GM12878 (cell line): ENCODE results near the gene SCN4A. TPM values are rescaled to one million over a fixed set of nuclear protein-coding genes. Genes with fewer than 3 reads are reported as not detected.

ENCODE experiments used
- ATAC-seq: fragments of 200-7000 bp; cut with Tn5 transposase; 3 replicates; pipeline ENCODE4 v1.9.1; 2020; ENCODE audit warnings: mild to moderate bottlenecking, moderate library complexity
- BruUV-seq: library from RNA; stranded (reverse); fragments of 400-500 nt; replicated peaks from 2 replicates; lab custom pipeline; 2021; lab: Mats Ljungman, UMichigan
- CTCF ChIA-PET: fragments of 300-600 bp; sonication (Branson Sonifier 250); formaldehyde crosslinking; extraction: SDS; loops from one replicate; lab custom pipeline; 2021; ENCODE audit warnings: inconsistent platforms; lab: Yijun Ruan, JAX
- POLR2A ChIA-PET: fragments of 350-600 bp; formaldehyde crosslinking; extraction: SDS; loops from one replicate; lab custom pipeline; 2021; ENCODE audit warnings: inconsistent platforms; lab: Charles Lee
- RAD21 ChIA-PET: fragments of 300-600 bp; sonication (Branson Sonifier 250); formaldehyde crosslinking; loops from one replicate; lab custom pipeline; 2023; ENCODE audit warnings: antibody characterized with exemption; ENCODE audit not compliant: unreplicated experiment; lab: Charles Lee
- SMC1A ChIA-PET: fragments of 300-600 bp; sonication (Branson Sonifier 250); formaldehyde crosslinking; loops from one replicate; lab custom pipeline; 2023; ENCODE audit not compliant: unreplicated experiment, uncharacterized antibody; lab: Charles Lee
- DNase-seq: peaks from one replicate; pipeline ENCODE4 v3.0.0-alpha.2; 2011; ENCODE audit warnings: low read depth, low spot score
- FAIRE-seq: peaks from 3 replicates; lab custom pipeline; 2011; peaks lifted over from hg19 to GRCh38; lab: Jason Lieb, UNC
- H2AFZ ChIP-seq: 2 replicates; pipeline ENCODE4 v1.6.0; 2011; ENCODE audit warnings: low read depth, low read length, control low read depth; ENCODE audit not compliant: control insufficient read depth
- H3K27ac ChIP-seq: 2 replicates; pipeline ENCODE4 v1.5.1; 2011; ENCODE audit warnings: control low read depth; ENCODE audit not compliant: control insufficient read depth, insufficient read depth
- H3K27me3 ChIP-seq, 2 experiments: replicated peaks in 1 of 2; 2 replicates each; pipeline versions ENCODE4 v1.6.0 to v1.6.1; 2011; ENCODE audit warnings: low read length in 1 of 2; ENCODE audit not compliant: control insufficient read depth in 2 of 2, insufficient read depth in 2 of 2
- H3K36me3 ChIP-seq, 2 experiments: 2 replicates each; pipeline ENCODE4 v1.5.1; 2011; ENCODE audit warnings: low read length in 1 of 2; ENCODE audit not compliant: control insufficient read depth in 2 of 2, insufficient read depth in 2 of 2
- H3K4me1 ChIP-seq: 2 replicates; pipeline ENCODE4 v1.6.1; 2011; ENCODE audit warnings: mild to moderate bottlenecking, low read length, moderate library complexity, mixed read lengths; ENCODE audit not compliant: control insufficient read depth, insufficient read depth
- H3K4me2 ChIP-seq: 2 replicates; pipeline ENCODE4 v1.6.0; 2011; ENCODE audit warnings: control low read depth; ENCODE audit not compliant: control insufficient read depth, insufficient read depth
- H3K4me3 ChIP-seq: fragments of 200-600 bp; sonication (generic); 2 replicates; pipeline ENCODE4 v1.5.1; 2016
- H3K79me2 ChIP-seq: 2 replicates; pipeline ENCODE4 v1.6.0; 2011; ENCODE audit warnings: low read length; ENCODE audit not compliant: control insufficient read depth, insufficient read depth
- H3K9ac ChIP-seq: 2 replicates; pipeline ENCODE4 v1.8.0; 2011; ENCODE audit warnings: low read length, control low read depth, mixed read lengths; ENCODE audit not compliant: control insufficient read depth, insufficient read depth
- H3K9me3 ChIP-seq: replicated peaks from 3 replicates; pipeline ENCODE4 v1.5.1; 2011; ENCODE audit warnings: mild to moderate bottlenecking, low read length; ENCODE audit not compliant: control insufficient read depth, insufficient read depth
- H4K20me1 ChIP-seq: 2 replicates; pipeline ENCODE4 v1.6.0; 2011; ENCODE audit not compliant: control insufficient read depth, insufficient read depth
- ATF2 ChIP-seq: IDR thresholded peaks from 2 replicates; pipeline ENCODE4 v1.6.1; 2012; ENCODE audit warnings: low read length, inconsistent platforms
- E4F1 ChIP-seq: fragments of 450-650 bp; IDR thresholded peaks from 2 replicates; pipeline ENCODE4 v1.6.1; 2018; ENCODE audit warnings: borderline replicate concordance, mild to moderate bottlenecking; ENCODE audit not compliant: partially characterized antibody
- EED ChIP-seq: sonication (generic); IDR thresholded peaks from 2 replicates; pipeline ENCODE4 v1.6.1; 2016; ENCODE audit warnings: antibody characterized with exemption, low read depth
- ETV6 ChIP-seq, 2 experiments: fragments of 450-650 bp in 1 of 2; IDR thresholded peaks in 1 of 2; conservative IDR thresholded peaks in 1 of 2; 2 replicates each; pipeline ENCODE4 v1.6.1; 2014; ENCODE audit warnings: antibody characterized with exemption in 1 of 2, borderline replicate concordance in 1 of 2, low read depth in 1 of 2, mild to moderate bottlenecking in 1 of 2, moderate library complexity in 1 of 2
- FOXM1 ChIP-seq: IDR thresholded peaks from 2 replicates; pipeline ENCODE4 v1.6.1; 2012; ENCODE audit warnings: low read depth, mild to moderate bottlenecking, inconsistent platforms, low read length, moderate library complexity
- GATAD2B ChIP-seq: fragments of 450-650 bp; conservative IDR thresholded peaks from 2 replicates; pipeline ENCODE4 v1.6.1; 2017; ENCODE audit warnings: low read depth, mild to moderate bottlenecking, moderate library complexity
- HDAC6 ChIP-seq: fragments of 200-600 bp; sonication (generic); IDR thresholded peaks from one replicate; pipeline ENCODE4 v1.8.0; 2017; ENCODE audit warnings: antibody characterized with exemption; ENCODE audit not compliant: unreplicated experiment
- JUNB ChIP-seq: IDR thresholded peaks from 2 replicates; pipeline ENCODE4 v1.6.1; 2016; ENCODE audit warnings: antibody characterized with exemption, mild to moderate bottlenecking
- MEF2A ChIP-seq: IDR thresholded peaks from 2 replicates; pipeline ENCODE4 v1.6.1; 2011; ENCODE audit warnings: low read depth, mild to moderate bottlenecking, low read length, moderate library complexity; ENCODE audit not compliant: insufficient read depth
- MEF2B ChIP-seq: fragments of 450-650 bp; IDR thresholded peaks from 2 replicates; pipeline ENCODE4 v1.6.1; 2018; ENCODE audit warnings: mild to moderate bottlenecking, moderate library complexity; ENCODE audit not compliant: partially characterized antibody, poor library complexity, severe bottlenecking
- NFXL1 ChIP-seq: fragments of 450-650 bp; IDR thresholded peaks from 2 replicates; pipeline ENCODE4 v1.6.1; 2017; ENCODE audit warnings: antibody characterized with exemption, mild to moderate bottlenecking, borderline replicate concordance
- SKIL ChIP-seq: fragments of 450-650 bp; IDR thresholded peaks from 2 replicates; pipeline ENCODE4 v1.6.1; 2017; ENCODE audit warnings: mild to moderate bottlenecking, low read depth, inconsistent platforms; ENCODE audit not compliant: poor library complexity, severe bottlenecking
- SMAD5 ChIP-seq: IDR thresholded peaks from 2 replicates; pipeline ENCODE4 v1.6.1; 2016; ENCODE audit warnings: antibody characterized with exemption, low read depth
- USF1 ChIP-seq: IDR thresholded peaks from 2 replicates; pipeline ENCODE4 v1.6.1; 2011; ENCODE audit warnings: borderline replicate concordance, low read depth, mild to moderate bottlenecking, moderate library complexity, mixed read lengths, low read length; ENCODE audit not compliant: insufficient read depth; ENCODE audit errors: extremely low read length
- WGBS: methylation state at CpG from one replicate; pipeline ENCODE4 v1.1.6; 2016; ENCODE audit warnings: low lambda C conversion rate; ENCODE audit not compliant: insufficient replicate concordance, insufficient coverage; ENCODE audit errors: missing lambda C conversion rate; 5-methylcytosine and 5-hydroxymethylcytosine counted together
- in situ Hi-C: fragments of 300-500 bp; cut with MboI; formaldehyde crosslinking; loops from 9 replicates; pipeline ENCODE4 v1.14.3; 2018; ENCODE audit warnings: mixed read lengths
- intact Hi-C: fragments of 100-400 bp; cut with micrococcal nuclease; formaldehyde crosslinking; loops from one replicate; pipeline ENCODE4 v1.14.2; 2022; ENCODE audit not compliant: unreplicated experiment
- polyA plus RNA-seq, 11 experiments: library from polyadenylated mRNA; depleted of rRNA in 4 of 11; unstranded in 6 of 11; stranded (reverse) in 5 of 11; fragments of >200 nt; fragmentation: Nextera tagmentation in 4 of 11; fragmentation: Illumina TruSeq in 1 of 11; extraction: Ambion mirVana in 4 of 11; extraction: Trizol in 1 of 11; gene quantifications; 1 replicate in 1 of 11; 2 replicates in 10 of 11; pipeline versions ENCODE4 v1.2.1 to v1.2.3, GENCODE V29; 2011 to 2016; ENCODE audit warnings: inconsistent platforms in 2 of 11, missing spikeins in 2 of 11, low read depth in 1 of 11
- total RNA-seq, 4 experiments: library from RNA; depleted of rRNA in 3 of 4; stranded (reverse); fragments of >200 nt in 3 of 4; fragmentation: Illumina TruSeq in 1 of 4; extraction: Trizol in 1 of 4; gene quantifications; 2 replicates each; pipeline versions ENCODE4 v1.2.1 to v1.2.3, GENCODE V29; 2013 to 2021

Gene SCN4A
- total and polyA plus RNA-seq, 10 of the 15 experiments (the other 5 are each of a cell fraction or from before 2014, with no cell fraction given): under 0.01 to 0.15 (median 0.07) TPM; not detected in 4

- H3K4me2 ChIP-seq: no peak within 1 kb of the TSS
- no peak within 1 kb of the TSS for H3K27ac ChIP-seq
- H3K79me2 ChIP-seq: no peaks in the 10 kb centered on the region
- no peaks in the 10 kb centered on the region for H3K36me3 ChIP-seq
- BruUV-seq: no TSS peak
- intact Hi-C loops: loop anchor here (2.0 kb wide), 1 partner anchor 222 kb away; no protein-coding TSS in a partner anchor
- TF ChIP-seq HDAC6 (no peak), SMAD5 (no peak), USF1 (no peak), ATF2 (no peak), SKIL (no peak), MEF2A (no peak), JUNB (no peak), FOXM1 (no peak), E4F1 (no peak), GATAD2B (no peak), EED (no peak), NFXL1 (no peak), MEF2B (no peak), ETV6 (conservative IDR thresholded peaks at IDR 0.05 in 1 of 2, IDR thresholded peaks at IDR 0.05 in 1 of 2; ENCODE audit: borderline replicate concordance in 1 of 2, low read depth in 1 of 2) (no peak)
- TF ChIP-seq, all 136 proteins: peak for 0
- SMC1A ChIA-PET: interaction anchor here (0.5 to 2.6 kb wide), 17 partner anchors 10 to 691 kb away, joined by 3 to 18 read pairs (median 4); partner anchors contain the start of gene ICAM2
- POLR2A ChIA-PET: no interaction called here
- CTCF ChIA-PET: interaction anchor here (0.6 to 17.4 kb wide), 23 partner anchors 8 to 371 kb away, joined by 3 to 481 read pairs (median 6); partner anchors contain the start of genes ERN1 and ICAM2
- ATAC-seq (no peak), FAIRE-seq (no peak), DNase-seq (no peak)
- Histone ChIP-seq H3K27me3 (peaks cover 0 to 2% of the 10 kb centered on the region in 2 experiments; a peak in 2 of 4 replicates), H3K9ac (no peak within 1 kb of the TSS), H3K4me3 (no peak within 1 kb of the TSS), H2AFZ (no peak within 1 kb of the TSS), H4K20me1 (no peaks in the 10 kb centered on the region), H3K9me3 (no peaks in the 10 kb centered on the region), H3K4me1 (peaks cover 4% of the 10 kb centered on the region)
- 47% methylated on average over 15 of the region's 15 CpGs for WGBS
- RAD21 ChIA-PET: interaction anchor here (0.7 to 4.4 kb wide), 13 partner anchors 11 to 370 kb away, joined by 3 to 34 read pairs (median 3); partner anchors contain the start of gene ICAM2
- in situ Hi-C loops: no loop called here
Observed at GRCh38 chr17:63911041-63911635, 61.6 kb downstream of the SCN4A start, which contains the start of gene CSHL1. CSHL1 (minus strand) TSS chr17:63911258; CDS start chr17:63911196, 62 bp downstream.
